ENCODE data around the gene ZDHHC22.

Gene ZDHHC22

GRCh38 chr14:77099425-77100167, 42.0 kb downstream of the ZDHHC22 start:
- 57% methylated on average over 6 of the region's 7 CpGs for WGBS
- H3K4me2 ChIP-seq (ENCODE audit: low read length, poor library complexity, severe bottlenecking) = peak overlapping the region; percentile 95
- DNase-seq = peak; percentile 47

GRCh38 chr14:77098529-77099353, 42.9 kb downstream of the ZDHHC22 start:
- peaks cover 5% of the 10 kb centered on the region for H3K4me1 ChIP-seq (ENCODE audit: control insufficient read depth, insufficient read depth, low read depth, low read length)
- no peaks in the 10 kb centered on the region for H3K27me3 ChIP-seq (ENCODE audit: control insufficient read depth in 1 of 2, insufficient read depth in 1 of 2, low read length in 2 of 2)
- peak overlapping the region; percentile 98 for H3K9ac ChIP-seq (ENCODE audit: low read length)
- WGBS = 16% methylated on average over 23 of the region's 23 CpGs
- H3K9me3 ChIP-seq (ENCODE audit: control insufficient read depth, low read length) = no peaks in the 10 kb centered on the region
- H2BK120ac ChIP-seq (ENCODE audit: low read depth, low read length) = peak overlapping the region; percentile 83
- H2BK12ac ChIP-seq (ENCODE audit: low read length in 2 of 2) = peak overlapping the region; percentile 53 to 97
- no peak for DNase-seq
- H2AFZ ChIP-seq (ENCODE audit: low read depth, low read length) = peak overlapping the region; percentile 92
- peaks cover 18% of the 10 kb centered on the region for H3K79me1 ChIP-seq (replicated peaks; ENCODE audit: low read length, poor library complexity, severe bottlenecking)
- H3K36me3 ChIP-seq (ENCODE audit: control insufficient read depth in 1 of 2, insufficient read depth in 2 of 2, low read depth in 1 of 2, low read length in 2 of 2) = no peaks in the 10 kb centered on the region
- H3K4me3 ChIP-seq (ENCODE audit: insufficient read depth in 1 of 2, low read depth in 1 of 2, low read length in 2 of 2) = peak overlapping the region; percentile 98 to 99
- H3K18ac ChIP-seq (ENCODE audit: low read depth in 1 of 2, low read length in 2 of 2) = peak overlapping the region; percentile 95 to 98
- peak overlapping the region; percentile 95 for H3K4me2 ChIP-seq (ENCODE audit: low read length, poor library complexity, severe bottlenecking)
- H2AK5ac ChIP-seq (ENCODE audit: low read length, severe bottlenecking) = no peak overlapping the region
- peak overlapping the region; percentile 50 for H3K27ac ChIP-seq (ENCODE audit: low read length, poor library complexity, severe bottlenecking)
- no peak overlapping the region for H2BK5ac ChIP-seq (ENCODE audit: low read depth, low read length, poor library complexity, severe bottlenecking)
- H3K4ac ChIP-seq (ENCODE audit: low read depth in 1 of 2, low read length in 2 of 2) = peak overlapping the region; percentile 57 to 93
- peak overlapping the region in 1 of 2 experiments; percentile 100 for H3K14ac ChIP-seq (ENCODE audit: low read length in 2 of 2)
- H4K91ac ChIP-seq (ENCODE audit: low read length) = peak overlapping the region; percentile 83
- H4K8ac ChIP-seq (ENCODE audit: low read length) = peak overlapping the region; percentile 74
- H3K23ac ChIP-seq (ENCODE audit: low read length in 2 of 2) = peak overlapping the region in 1 of 2 experiments; percentile 92
- no peak overlapping the region for H2BK15ac ChIP-seq (ENCODE audit: low read depth, poor library complexity, severe bottlenecking)

More at GRCh38 chr14:77099425-77100167, 42.0 kb downstream of the ZDHHC22 start:
- H3K36me3 ChIP-seq (ENCODE audit: control insufficient read depth in 1 of 2, insufficient read depth in 2 of 2, low read depth in 1 of 2, low read length in 2 of 2) = no peaks in the 10 kb centered on the region
- no peak overlapping the region for H4K8ac ChIP-seq (ENCODE audit: low read length)
- H3K4ac ChIP-seq (ENCODE audit: low read depth in 1 of 2, low read length in 2 of 2) = no peak overlapping the region
- no peaks in the 10 kb centered on the region for H3K9me3 ChIP-seq (ENCODE audit: control insufficient read depth, low read length)
- H3K9ac ChIP-seq (ENCODE audit: low read length) = peak overlapping the region; percentile 98
- H2BK120ac ChIP-seq (ENCODE audit: low read depth, low read length) = no peak overlapping the region
- no peak overlapping the region for H2AFZ ChIP-seq (ENCODE audit: low read depth, low read length)
- H3K23ac ChIP-seq (ENCODE audit: low read length in 2 of 2) = no peak overlapping the region
- peak overlapping the region in 1 of 2 experiments; percentile 98 for H3K4me3 ChIP-seq (ENCODE audit: insufficient read depth in 1 of 2, low read depth in 1 of 2, low read length in 2 of 2)
- peaks cover 25% of the 10 kb centered on the region for H3K79me1 ChIP-seq (replicated peaks; ENCODE audit: low read length, poor library complexity, severe bottlenecking)
- no peak overlapping the region for H4K91ac ChIP-seq (ENCODE audit: low read length)
- no peaks in the 10 kb centered on the region for H3K27me3 ChIP-seq (ENCODE audit: control insufficient read depth in 1 of 2, insufficient read depth in 1 of 2, low read length in 2 of 2)
- no peak overlapping the region for H2BK15ac ChIP-seq (ENCODE audit: low read depth, poor library complexity, severe bottlenecking)
- H2BK12ac ChIP-seq (ENCODE audit: low read length in 2 of 2) = no peak overlapping the region
- no peak overlapping the region for H2BK5ac ChIP-seq (ENCODE audit: low read depth, low read length, poor library complexity, severe bottlenecking)
- H3K4me1 ChIP-seq (ENCODE audit: control insufficient read depth, insufficient read depth, low read depth, low read length) = peaks cover 5% of the 10 kb centered on the region
- H3K14ac ChIP-seq (ENCODE audit: low read length in 2 of 2) = no peak overlapping the region
- H3K27ac ChIP-seq (ENCODE audit: low read length, poor library complexity, severe bottlenecking) = no peak overlapping the region
- no peak overlapping the region for H3K18ac ChIP-seq (ENCODE audit: low read depth in 1 of 2, low read length in 2 of 2)
- H2AK5ac ChIP-seq (ENCODE audit: low read length, severe bottlenecking) = no peak overlapping the region

- peak within 1 kb of the TSS; percentile 53 to 97 for H2BK12ac ChIP-seq (ENCODE audit: low read length in 2 of 2)
- peak within 1 kb of the TSS; percentile 61 to 93 for H3K4ac ChIP-seq (ENCODE audit: low read depth in 1 of 2, low read length in 2 of 2)
- peaks cover 5% of the 10 kb centered on the region for H3K4me1 ChIP-seq (ENCODE audit: control insufficient read depth, insufficient read depth, low read depth, low read length)
- H3K4me2 ChIP-seq (ENCODE audit: low read length, poor library complexity, severe bottlenecking) = peak within 1 kb of the TSS; percentile 95
- peak within 1 kb of the TSS in 1 of 2 experiments; percentile 100 for H3K14ac ChIP-seq (ENCODE audit: low read length in 2 of 2)
- no peaks in the 10 kb centered on the region for H3K27me3 ChIP-seq (ENCODE audit: control insufficient read depth in 1 of 2, insufficient read depth in 1 of 2, low read length in 2 of 2)
- peak within 1 kb of the TSS; percentile 98 for H3K9ac ChIP-seq (ENCODE audit: low read length)
- H3K4me3 ChIP-seq (ENCODE audit: insufficient read depth in 1 of 2, low read depth in 1 of 2, low read length in 2 of 2) = peak within 1 kb of the TSS; percentile 98 to 99
- peak within 1 kb of the TSS in 1 of 2 experiments; percentile 99 for H3K23ac ChIP-seq (ENCODE audit: low read length in 2 of 2)
- H4K8ac ChIP-seq (ENCODE audit: low read length) = peak within 1 kb of the TSS; percentile 97
- peak within 1 kb of the TSS; percentile 91 for H2BK15ac ChIP-seq (ENCODE audit: low read depth, poor library complexity, severe bottlenecking)
- peak within 1 kb of the TSS; percentile 96 for H4K91ac ChIP-seq (ENCODE audit: low read length)
- H3K36me3 ChIP-seq (ENCODE audit: control insufficient read depth in 1 of 2, insufficient read depth in 2 of 2, low read depth in 1 of 2, low read length in 2 of 2) = no peaks in the 10 kb centered on the region
- WGBS = under 1% methylated on average over 85 of the region's 87 CpGs
- H3K18ac ChIP-seq (ENCODE audit: low read depth in 1 of 2, low read length in 2 of 2) = peak within 1 kb of the TSS; percentile 95 to 99
- peak within 1 kb of the TSS; percentile 96 for H2AFZ ChIP-seq (ENCODE audit: low read depth, low read length)
- peak within 1 kb of the TSS; percentile 87 for H2BK120ac ChIP-seq (ENCODE audit: low read depth, low read length)
- peaks cover 13% of the 10 kb centered on the region for H3K79me1 ChIP-seq (replicated peaks; ENCODE audit: low read length, poor library complexity, severe bottlenecking)
- no peak within 1 kb of the TSS for H2AK5ac ChIP-seq (ENCODE audit: low read length, severe bottlenecking)
- DNase-seq = peak; percentile 99
- peak within 1 kb of the TSS; percentile 45 for H2BK5ac ChIP-seq (ENCODE audit: low read depth, low read length, poor library complexity, severe bottlenecking)
- no peaks in the 10 kb centered on the region for H3K9me3 ChIP-seq (ENCODE audit: control insufficient read depth, low read length)
- H3K27ac ChIP-seq (ENCODE audit: low read length, poor library complexity, severe bottlenecking) = peak within 1 kb of the TSS; percentile 79
Observed at GRCh38 chr14:77097700-77098528, 43.7 kb downstream of the ZDHHC22 start, which contains the start of gene CIPC. Gene CIPC (plus strand): TSS chr14:77098258. CDS start chr14:77105709, 7,451 bp downstream.

Data from mesenchymal stem cell (in vitro differentiated cells and primary cell).